A172 (cell line): ENCODE results near the gene TMED9. TPM values are rescaled to one million over a fixed set of nuclear protein-coding genes. Genes with fewer than 3 reads are reported as not detected.

Source experiments
- total RNA-seq: library from RNA; depleted of rRNA; stranded (reverse); fragments of >200 nt; shearing (Covaris generic); gene quantifications from 2 replicates; pipeline ENCODE4 v1.2.3, GENCODE V29; 2014; rRNA removed

Gene TMED9
- total RNA-seq, 1 experiment from 2014 or later: 119 TPM

Other genes with a start within 250 kb of the TMED9 start
- gene LMAN2, start 240.5 kb upstream of the TMED9 start, total RNA-seq: 361 and 423 TPM in 2 replicates
- 28.2 and 36.5 TPM in 2 replicates for gene RGS14, start 234.3 kb upstream of the TMED9 start, total RNA-seq
- gene SLC34A1, start 207.8 kb upstream of the TMED9 start, total RNA-seq: 0.05 TPM in 1 of 2 replicates, not detected in the other
- gene PFN3, start 191.5 kb upstream of the TMED9 start, total RNA-seq: not detected in 2 replicates
- 5.6 and 11.3 TPM in 2 replicates for gene F12, start 182.6 kb upstream of the TMED9 start, total RNA-seq
- 59.3 and 67.6 TPM in 2 replicates for gene GRK6, start 165.5 kb upstream of the TMED9 start, total RNA-seq
- gene PRR7, start 145.4 kb upstream of the TMED9 start, total RNA-seq: 58.8 and 72.4 TPM in 2 replicates
- 343 and 354 TPM in 2 replicates for gene DBN1, start 118.6 kb upstream of the TMED9 start, total RNA-seq
- 189 and 215 TPM in 2 replicates for gene PDLIM7, start 94.6 kb upstream of the TMED9 start, total RNA-seq
- 0.19 and 1.7 TPM in 2 replicates for gene DOK3, start 82.4 kb upstream of the TMED9 start, total RNA-seq
- 153 and 154 TPM in 2 replicates for gene DDX41, start 75.2 kb upstream of the TMED9 start, total RNA-seq
- gene FAM193B, start 37.6 kb upstream of the TMED9 start, total RNA-seq: 21.8 and 28.7 TPM in 2 replicates
- gene B4GALT7, start 7.9 kb downstream of the TMED9 start, total RNA-seq: 29.5 and 35.4 TPM in 2 replicates
- gene FAM153A, start 190.7 kb downstream of the TMED9 start, total RNA-seq: not detected in 2 replicates